Lower leg skin (tissue), 3 donors: ENCODE measurements around the gene AKAP6.

Experiments used
- POLR2A ChIP-seq, 2 donors: fragments of 450-650 bp; IDR thresholded peaks; one replicate each; pipeline ENCODE4 v1.6.1; 2016 to 2017; ENCODE audit warnings: antibody characterized with exemption in 2 of 2, mild to moderate bottlenecking in 1 of 2, moderate library complexity in 1 of 2
- TF ChIP-seq, protein P1 (sequence below), 3 donors: fragments of 450-650 bp; IDR thresholded peaks; one replicate each; pipeline ENCODE4 v1.5.1; 2016; ENCODE audit warnings: antibody characterized with exemption in 3 of 3, mild to moderate bottlenecking in 3 of 3, moderate library complexity in 2 of 3

- TF ChIP-seq, protein P1, sequence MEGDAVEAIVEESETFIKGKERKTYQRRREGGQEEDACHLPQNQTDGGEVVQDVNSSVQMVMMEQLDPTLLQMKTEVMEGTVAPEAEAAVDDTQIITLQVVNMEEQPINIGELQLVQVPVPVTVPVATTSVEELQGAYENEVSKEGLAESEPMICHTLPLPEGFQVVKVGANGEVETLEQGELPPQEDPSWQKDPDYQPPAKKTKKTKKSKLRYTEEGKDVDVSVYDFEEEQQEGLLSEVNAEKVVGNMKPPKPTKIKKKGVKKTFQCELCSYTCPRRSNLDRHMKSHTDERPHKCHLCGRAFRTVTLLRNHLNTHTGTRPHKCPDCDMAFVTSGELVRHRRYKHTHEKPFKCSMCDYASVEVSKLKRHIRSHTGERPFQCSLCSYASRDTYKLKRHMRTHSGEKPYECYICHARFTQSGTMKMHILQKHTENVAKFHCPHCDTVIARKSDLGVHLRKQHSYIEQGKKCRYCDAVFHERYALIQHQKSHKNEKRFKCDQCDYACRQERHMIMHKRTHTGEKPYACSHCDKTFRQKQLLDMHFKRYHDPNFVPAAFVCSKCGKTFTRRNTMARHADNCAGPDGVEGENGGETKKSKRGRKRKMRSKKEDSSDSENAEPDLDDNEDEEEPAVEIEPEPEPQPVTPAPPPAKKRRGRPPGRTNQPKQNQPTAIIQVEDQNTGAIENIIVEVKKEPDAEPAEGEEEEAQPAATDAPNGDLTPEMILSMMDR (IDR thresholded peaks at IDR 0.05), result no peak
- no peak for TF ChIP-seq POLR2A (IDR thresholded peaks at IDR 0.05)
Observed at GRCh38 chr14:32734261-32734660, 405.2 kb downstream of the AKAP6 start.
